ENCODE measurements around the gene CAPN11.
"Not testable (repeated sequence)": the region's sequence is repeated elsewhere in the genome, so short reads cannot be mapped to it uniquely, and the experiment has no call there.

The CAPN11 gene

GRCh38 chr6:44228433-44228832, 69.8 kb downstream of the CAPN11 start:
- no peaks in the 10 kb centered on the region for H3K9me3 ChIP-seq (ENCODE audit: low read length)
- no peaks in the 10 kb centered on the region for H3K27me3 ChIP-seq (ENCODE audit: insufficient read depth, low read length)
- peaks cover 29% of the 10 kb centered on the region for H3K4me1 ChIP-seq (ENCODE audit: insufficient read depth, low read length)
- no peak overlapping the region for H2AFZ ChIP-seq (ENCODE audit: low read depth, low read length)
- peaks cover 29% of the 10 kb centered on the region for H3K36me3 ChIP-seq (ENCODE audit: insufficient read depth, low read length)
- H3K4me3 ChIP-seq (ENCODE audit: low read length) = no peak overlapping the region

GRCh38 chr6:44228836-44229235, 70.2 kb downstream of the CAPN11 start:
- no peaks in the 10 kb centered on the region for H3K9me3 ChIP-seq (ENCODE audit: low read length)
- H3K36me3 ChIP-seq (ENCODE audit: insufficient read depth, low read length) = peaks cover 29% of the 10 kb centered on the region
- no peak overlapping the region for H3K4me3 ChIP-seq (ENCODE audit: low read length)
- H3K27me3 ChIP-seq (ENCODE audit: insufficient read depth, low read length) = no peaks in the 10 kb centered on the region
- H2AFZ ChIP-seq (ENCODE audit: low read depth, low read length) = no peak overlapping the region
- peaks cover 29% of the 10 kb centered on the region for H3K4me1 ChIP-seq (ENCODE audit: insufficient read depth, low read length)

- Histone ChIP-seq H3K9me3 (ENCODE audit: low read length) (no peaks in the 10 kb centered on the region), H3K36me3 (ENCODE audit: insufficient read depth, low read length) (peaks cover 29% of the 10 kb centered on the region), H3K4me3 (ENCODE audit: low read length) (no peak overlapping the region), H3K4me1 (ENCODE audit: insufficient read depth, low read length) (peaks cover 24% of the 10 kb centered on the region), H3K27me3 (ENCODE audit: insufficient read depth, low read length) (no peaks in the 10 kb centered on the region), H2AFZ (ENCODE audit: low read depth, low read length) (no peak overlapping the region)
Observed at GRCh38 chr6:44229376-44230033, 70.9 kb downstream of the CAPN11 start.

- Histone ChIP-seq H3K4me1 (ENCODE audit: insufficient read depth, low read length) (peaks cover 22% of the 10 kb centered on the region), H3K4me3 (ENCODE audit: low read length) (no peak overlapping the region), H2AFZ (ENCODE audit: low read depth, low read length) (no peak overlapping the region), H3K36me3 (ENCODE audit: insufficient read depth, low read length) (peaks cover 29% of the 10 kb centered on the region), H3K9me3 (ENCODE audit: low read length) (no peaks in the 10 kb centered on the region), H3K27me3 (ENCODE audit: insufficient read depth, low read length) (no peaks in the 10 kb centered on the region)
Observed at GRCh38 chr6:44230034-44230675, 71.5 kb downstream of the CAPN11 start.

GRCh38 chr6:44231426-44231825, 72.8 kb downstream of the CAPN11 start:
- Histone ChIP-seq H3K36me3 (ENCODE audit: insufficient read depth, low read length) (peaks cover 29% of the 10 kb centered on the region), H3K4me1 (ENCODE audit: insufficient read depth, low read length) (peaks cover 14% of the 10 kb centered on the region)
- H3K27me3 ChIP-seq (ENCODE audit: insufficient read depth, low read length); H3K9me3 ChIP-seq (ENCODE audit: low read length); H3K4me3 ChIP-seq (ENCODE audit: low read length); H2AFZ ChIP-seq (ENCODE audit: low read depth, low read length): not testable (repeated sequence)

GRCh38 chr6:44232676-44233566, 74.3 kb downstream of the CAPN11 start:
- Histone ChIP-seq H3K9me3 (ENCODE audit: low read length) (no peaks in the 10 kb centered on the region), H3K27me3 (ENCODE audit: insufficient read depth, low read length) (no peaks in the 10 kb centered on the region), H3K4me1 (ENCODE audit: insufficient read depth, low read length) (peaks cover 12% of the 10 kb centered on the region), H2AFZ (ENCODE audit: low read depth, low read length) (no peak overlapping the region), H3K4me3 (ENCODE audit: low read length) (no peak overlapping the region), H3K36me3 (ENCODE audit: insufficient read depth, low read length) (peaks cover 29% of the 10 kb centered on the region)

- Histone ChIP-seq H3K4me1 (ENCODE audit: insufficient read depth, low read length) (peaks cover 14% of the 10 kb centered on the region), H3K4me3 (ENCODE audit: low read length) (no peak overlapping the region), H3K9me3 (ENCODE audit: low read length) (no peaks in the 10 kb centered on the region), H3K36me3 (ENCODE audit: insufficient read depth, low read length) (peaks cover 29% of the 10 kb centered on the region), H2AFZ (ENCODE audit: low read depth, low read length) (no peak overlapping the region), H3K27me3 (ENCODE audit: insufficient read depth, low read length) (no peaks in the 10 kb centered on the region)
Observed at GRCh38 chr6:44233567-44234100, 75.0 kb downstream of the CAPN11 start.
